B cell (primary cell): ENCODE data around the gene ALKBH8.

Experiments used
- EZH2 ChIP-seq: IDR thresholded peaks from 2 replicates; pipeline ENCODE4 v1.6.1; 2012; ENCODE audit warnings: borderline replicate concordance, low read depth, mild to moderate bottlenecking, moderate library complexity, low read length; ENCODE audit not compliant: insufficient read depth, poor library complexity, severe bottlenecking
- TF ChIP-seq, protein P1 (sequence below): fragments of 200-600 bp; IDR thresholded peaks from one replicate; pipeline ENCODE4 v1.8.0; 2022; ENCODE audit warnings: antibody characterized with exemption, mild to moderate bottlenecking

- no peak for TF ChIP-seq EZH2
- TF ChIP-seq, protein P1, sequence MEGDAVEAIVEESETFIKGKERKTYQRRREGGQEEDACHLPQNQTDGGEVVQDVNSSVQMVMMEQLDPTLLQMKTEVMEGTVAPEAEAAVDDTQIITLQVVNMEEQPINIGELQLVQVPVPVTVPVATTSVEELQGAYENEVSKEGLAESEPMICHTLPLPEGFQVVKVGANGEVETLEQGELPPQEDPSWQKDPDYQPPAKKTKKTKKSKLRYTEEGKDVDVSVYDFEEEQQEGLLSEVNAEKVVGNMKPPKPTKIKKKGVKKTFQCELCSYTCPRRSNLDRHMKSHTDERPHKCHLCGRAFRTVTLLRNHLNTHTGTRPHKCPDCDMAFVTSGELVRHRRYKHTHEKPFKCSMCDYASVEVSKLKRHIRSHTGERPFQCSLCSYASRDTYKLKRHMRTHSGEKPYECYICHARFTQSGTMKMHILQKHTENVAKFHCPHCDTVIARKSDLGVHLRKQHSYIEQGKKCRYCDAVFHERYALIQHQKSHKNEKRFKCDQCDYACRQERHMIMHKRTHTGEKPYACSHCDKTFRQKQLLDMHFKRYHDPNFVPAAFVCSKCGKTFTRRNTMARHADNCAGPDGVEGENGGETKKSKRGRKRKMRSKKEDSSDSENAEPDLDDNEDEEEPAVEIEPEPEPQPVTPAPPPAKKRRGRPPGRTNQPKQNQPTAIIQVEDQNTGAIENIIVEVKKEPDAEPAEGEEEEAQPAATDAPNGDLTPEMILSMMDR, result no peak
These were observed 96.9 kb downstream of the ALKBH8 start for GRCh38 chr11:107468596-107468995.
